ENCODE results near the gene FADS2. TPM values are rescaled to one million over a fixed set of nuclear protein-coding genes. Genes with fewer than 3 reads are reported as not detected.
A peak's percentile ranks its signal among the peaks of the same experiment; 100 is the strongest.

FADS2 gene
- total RNA-seq, 2 experiments from 2014 or later: 131 to 134 TPM

GRCh38 chr11:61812736-61813411 is 15.2 kb upstream of the FADS2 start:
- DNase-seq: no peak
- Mint-ChIP-seq H3K27me3 (peaks cover 4% of the 10 kb centered on the region), H3K27ac (no peak overlapping the region), H3K4me3 (no peak overlapping the region), H3K4me1 (ENCODE audit: low read depth) (peaks cover 5% of the 10 kb centered on the region), H3K36me3 (ENCODE audit: low read depth) (peaks cover 54% of the 10 kb centered on the region), H3K9me3 (no peaks in the 10 kb centered on the region)
- ATAC-seq: no peak
- TF ChIP-seq CTCF (IDR thresholded peaks at IDR 0.05): no peak
- ChIA-PET CTCF (interaction anchor here (4.1 to 4.4 kb wide), 2 partner anchors 16 to 85 kb away, joined by 15 to 49 read pairs; no protein-coding TSS in a partner anchor), POLR2A (interaction anchor here (1.5 to 8.0 kb wide), 3 partner anchors 11 to 21 kb away, joined by 4 to 119 read pairs (median 11); partner anchors contain the start of genes FEN1 and TMEM258)
- intact Hi-C loops (cut with micrococcal nuclease): no loop called here

- ChIA-PET POLR2A (interaction anchor here (0.6 to 8.0 kb wide), 5 partner anchors 13 to 117 kb away, joined by 3 to 119 read pairs (median 25); partner anchors contain the start of genes FADS2, FEN1 and TMEM258), CTCF (interaction anchor here (0.7 to 5.0 kb wide), 15 partner anchors 9 to 480 kb away, joined by 3 to 49 read pairs (median 5); partner anchors contain the start of genes FADS2 and FEN1)
- Mint-ChIP-seq H3K4me3 (peak overlapping the region; percentile 96), H3K9me3 (no peaks in the 10 kb centered on the region), H3K36me3 (ENCODE audit: low read depth) (peaks cover 45% of the 10 kb centered on the region), H3K4me1 (ENCODE audit: low read depth) (peaks cover 5% of the 10 kb centered on the region), H3K27me3 (peaks cover 4% of the 10 kb centered on the region), H3K27ac (peak overlapping the region; percentile 83)
- no peak for TF ChIP-seq CTCF (IDR thresholded peaks at IDR 0.05)
- intact Hi-C loops (cut with micrococcal nuclease): no loop called here
- peak; percentile 60 for DNase-seq
- peak; percentile 8 for ATAC-seq
Measured at GRCh38 chr11:61814247-61814957, 13.7 kb upstream of the FADS2 start.

GRCh38 chr11:61814958-61815789 is 12.9 kb upstream of the FADS2 start:
- peaks cover 5% of the 10 kb centered on the region for H3K4me1 Mint-ChIP-seq (ENCODE audit: low read depth)
- CTCF ChIA-PET: interaction anchor here (0.7 to 5.0 kb wide), 16 partner anchors 10 to 481 kb away, joined by 3 to 49 read pairs (median 5); partner anchors contain the start of genes FADS2 and FEN1
- peaks cover 4% of the 10 kb centered on the region for H3K27me3 Mint-ChIP-seq
- ATAC-seq (peak; percentile 57), DNase-seq (peak; percentile 82)
- intact Hi-C loops (cut with micrococcal nuclease): no loop called here
- no peak for TF ChIP-seq CTCF (IDR thresholded peaks at IDR 0.05)
- POLR2A ChIA-PET: interaction anchor here (0.6 to 8.0 kb wide), 6 partner anchors 13 to 116 kb away, joined by 3 to 119 read pairs (median 24); partner anchors contain the start of genes FADS2, FEN1 and TMEM258
- H3K4me3 Mint-ChIP-seq: peak overlapping the region; percentile 96
- peak overlapping the region; percentile 83 for H3K27ac Mint-ChIP-seq
- no peaks in the 10 kb centered on the region for H3K9me3 Mint-ChIP-seq
- H3K36me3 Mint-ChIP-seq (ENCODE audit: low read depth): peaks cover 38% of the 10 kb centered on the region

GRCh38 chr11:61815790-61816735 is 12.0 kb upstream of the FADS2 start:
- no peak for TF ChIP-seq CTCF (IDR thresholded peaks at IDR 0.05)
- Mint-ChIP-seq H3K4me3 (peak overlapping the region; percentile 96), H3K27ac (peak overlapping the region; percentile 83), H3K9me3 (no peaks in the 10 kb centered on the region), H3K27me3 (peaks cover 4% of the 10 kb centered on the region), H3K4me1 (ENCODE audit: low read depth) (peaks cover 5% of the 10 kb centered on the region), H3K36me3 (ENCODE audit: low read depth) (peaks cover 35% of the 10 kb centered on the region)
- ChIA-PET CTCF (interaction anchor here (0.8 to 5.0 kb wide), 13 partner anchors 11 to 292 kb away, joined by 3 to 49 read pairs (median 5); partner anchors contain the start of genes FADS2, FEN1 and TMEM258), POLR2A (interaction anchor here (0.7 to 8.0 kb wide), 8 partner anchors 12 to 1721 kb away, joined by 3 to 119 read pairs (median 15); partner anchors contain the start of genes FADS2, FEN1 and TMEM258)
- ATAC-seq: peak; percentile 73
- intact Hi-C loops (cut with micrococcal nuclease): no loop called here
- DNase-seq: peak; percentile 84

Measured in activated CD8-positive, alpha-beta T cell treated with anti-CD3 and anti-CD28 coated beads for 36 hours (primary cell).